Measurements from ENCODE around the gene MCFD2.

GRCh38 chr2:46937471-46937901 is 21.9 kb upstream of the MCFD2 start:
- peak; percentile 12 to 42 (median 34) for TF ChIP-seq CTCF (IDR thresholded peaks at IDR 0.05)
- no peak for TF ChIP-seq POLR2A (IDR thresholded peaks at IDR 0.05)

Data from adrenal gland (tissue), 5 donors.